Body of pancreas (tissue), 4 donors: ENCODE measurements around the gene PFKFB3.

Experiments
- POLR2A ChIP-seq, 3 donors: fragments of 450-650 bp; IDR thresholded peaks; one replicate each; pipeline ENCODE4 v1.6.1; 2016; ENCODE audit warnings: antibody characterized with exemption in 3 of 3, mild to moderate bottlenecking in 2 of 3
- TF ChIP-seq, protein P1 (sequence below), 7 experiments: fragments of 450-650 bp in 4 of 7; fragments of 200-600 bp in 3 of 7; sonication (generic) in 3 of 7; IDR thresholded peaks; one replicate each; pipeline ENCODE4 v1.5.1; 2016 to 2019; ENCODE audit warnings: antibody characterized with exemption in 7 of 7

DNA sequence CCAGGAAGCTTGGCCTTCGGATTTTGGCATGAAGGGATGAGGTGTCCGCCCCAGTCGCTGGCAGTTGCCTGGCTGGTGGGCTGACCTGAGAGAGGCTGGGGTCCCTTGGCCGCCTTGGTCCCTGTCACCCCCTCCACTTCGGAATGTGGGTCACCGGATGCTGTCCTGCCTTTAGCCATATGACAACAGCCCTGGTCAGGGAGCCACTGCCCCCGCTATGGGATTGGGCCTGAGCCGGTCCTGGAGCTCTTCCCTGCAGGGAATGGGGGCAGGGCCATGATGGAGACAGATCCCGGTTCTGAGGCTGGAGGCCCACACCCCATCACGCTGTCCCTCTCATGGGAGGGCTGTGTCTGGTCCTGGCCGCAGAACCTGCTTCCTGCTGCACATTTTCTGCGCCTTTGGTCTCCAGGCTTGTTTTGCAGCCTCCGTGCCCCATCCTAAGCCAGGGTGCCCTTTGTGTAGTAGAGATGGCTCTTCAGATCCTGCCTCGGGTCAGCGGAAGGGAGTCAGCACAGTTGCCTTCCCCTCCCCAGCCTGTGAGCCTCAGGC is 22.6 kb downstream of the PFKFB3 start:
- TF ChIP-seq POLR2A (IDR thresholded peaks at IDR 0.05) = no peak
- TF ChIP-seq, protein P1, sequence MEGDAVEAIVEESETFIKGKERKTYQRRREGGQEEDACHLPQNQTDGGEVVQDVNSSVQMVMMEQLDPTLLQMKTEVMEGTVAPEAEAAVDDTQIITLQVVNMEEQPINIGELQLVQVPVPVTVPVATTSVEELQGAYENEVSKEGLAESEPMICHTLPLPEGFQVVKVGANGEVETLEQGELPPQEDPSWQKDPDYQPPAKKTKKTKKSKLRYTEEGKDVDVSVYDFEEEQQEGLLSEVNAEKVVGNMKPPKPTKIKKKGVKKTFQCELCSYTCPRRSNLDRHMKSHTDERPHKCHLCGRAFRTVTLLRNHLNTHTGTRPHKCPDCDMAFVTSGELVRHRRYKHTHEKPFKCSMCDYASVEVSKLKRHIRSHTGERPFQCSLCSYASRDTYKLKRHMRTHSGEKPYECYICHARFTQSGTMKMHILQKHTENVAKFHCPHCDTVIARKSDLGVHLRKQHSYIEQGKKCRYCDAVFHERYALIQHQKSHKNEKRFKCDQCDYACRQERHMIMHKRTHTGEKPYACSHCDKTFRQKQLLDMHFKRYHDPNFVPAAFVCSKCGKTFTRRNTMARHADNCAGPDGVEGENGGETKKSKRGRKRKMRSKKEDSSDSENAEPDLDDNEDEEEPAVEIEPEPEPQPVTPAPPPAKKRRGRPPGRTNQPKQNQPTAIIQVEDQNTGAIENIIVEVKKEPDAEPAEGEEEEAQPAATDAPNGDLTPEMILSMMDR (IDR thresholded peaks at IDR 0.05) = no peak
